Heart right ventricle (tissue), 16 donors: ENCODE data around the gene RPRD1B. TPM values are rescaled to one million over a fixed set of nuclear protein-coding genes. Genes with fewer than 3 reads are reported as not detected.

Experiments used
- ATAC-seq, 8 donors: fragments of 200-7000 bp; cut with Tn5 transposase; one replicate each; pipeline ENCODE4 v1.9.1; 2020; ENCODE audit warnings: mild to moderate bottlenecking in 8 of 8, moderate library complexity in 8 of 8, moderate number of reproducible peaks in 1 of 8
- DNase-seq, 2 donors: peaks; one replicate each; pipeline ENCODE4 v3.0.0-alpha.2; 2020
- H3K27ac ChIP-seq, 10 donors: fragments of 200-600 bp; sonication (generic) in 2 of 10; one replicate each; pipeline versions ENCODE4 v1.5.0 to v1.8.0; 2020 to 2022; ENCODE audit warnings: mild to moderate bottlenecking in 3 of 10
- H3K27me3 ChIP-seq, 7 donors: fragments of 200-600 bp; one replicate each; pipeline ENCODE4 v1.8.0; 2021 to 2022; ENCODE audit warnings: mild to moderate bottlenecking in 2 of 7
- H3K36me3 ChIP-seq, 9 donors: fragments of 200-600 bp; sonication (generic) in 1 of 9; one replicate each; pipeline versions ENCODE4 v1.5.0 to v1.8.0; 2020 to 2022; ENCODE audit warnings: mild to moderate bottlenecking in 2 of 9
- H3K4me1 ChIP-seq, 9 donors: fragments of 200-600 bp; sonication (generic) in 1 of 9; one replicate each; pipeline versions ENCODE4 v1.5.0 to v1.8.0; 2020 to 2022; ENCODE audit warnings: mild to moderate bottlenecking in 4 of 9
- H3K4me3 ChIP-seq, 10 donors: fragments of 200-600 bp; sonication (generic) in 2 of 10; one replicate each; pipeline versions ENCODE4 v1.5.0 to v1.8.0; 2020 to 2022; ENCODE audit warnings: mild to moderate bottlenecking in 7 of 10, moderate library complexity in 2 of 10
- H3K9me3 ChIP-seq, 11 donors: fragments of 200-600 bp in 10 of 11; sonication (generic) in 2 of 11; one replicate each; pipeline versions ENCODE4 v1.5.0 to v1.8.0; 2013 to 2022; ENCODE audit warnings: mild to moderate bottlenecking in 2 of 11, control low read depth in 1 of 11, moderate library complexity in 1 of 11
- CTCF ChIP-seq, 9 donors: fragments of 200-600 bp; sonication (generic) in 2 of 9; IDR thresholded peaks; one replicate each; pipeline versions ENCODE4 v1.5.0 to v1.8.0; 2021 to 2022; ENCODE audit warnings: antibody characterized with exemption in 9 of 9, mild to moderate bottlenecking in 5 of 9, moderate library complexity in 1 of 9
- WGBS, 2 donors: extraction: QIAGEN DNeasy Blood & Tissue Kit; methylation state at CpG; one replicate each; pipeline ENCODE4 v1.1.7; 2013; ENCODE audit warnings: inconsistent platforms in 1 of 2; 5-methylcytosine and 5-hydroxymethylcytosine counted together
- intact Hi-C, 10 donors: fragments of 100-400 bp; cut with DNase I; formaldehyde crosslinking; loops; one replicate each; pipeline versions ENCODE4 v1.11.1 to v1.14.2; 2022
- polyA plus RNA-seq, 2 donors: library from polyadenylated mRNA; stranded (reverse); fragments of 200-250 nt; gene quantifications; one replicate each; pipeline ENCODE4 v1.2.3, GENCODE V29; 2013
- total RNA-seq, 10 donors: library from RNA; stranded (reverse); fragmentation: NEBNext Ultra II Directional in 3 of 10; extraction: Animal tissue kit (Norgen Biotek cat#: 25700) in 3 of 10; gene quantifications; one replicate each; pipeline versions ENCODE4 v1.2.1 to v1.2.4, GENCODE V29; 2021 to 2023
- donor health status: Arrhythmogenic right ventricular cardiomyopathy.
- donor health status: ischemic (EF 13 %, LVEDD 7.1; RV severe dilation, severe dysfunction).
- donor health status: healthy with polysubstance abuse.
- donor health status: DM: no; HTN: yes; CAD: no.
- donor health status: DM: no; HTN: no; CAD: no.
- donor health status: ischemic (EF 25% LVEDD 6.9; RV normal size, moderate dysfunction).
- donor health status: ischemic (EF 25% LVEDD 5.7; RV mildly dilated, moderate dysfunction).
- donor health status: healthy.
- donor health status: DM: yes; HTN: yes; CAD: no.
- donor health status: Ischemic cardiomyopathy.
- donor health status: ischemic (EF 35%, LVEDD 5.7; RV mildly dilated, moderate dysfunction).
- donor health status: nonischemic (EF 11% LVEDD 7.7; RV severe dilation, severe dysfunction).
- donor health status: DM: yes; HTN: yes; CAD: no.
- donor health status: PGD.
- donor health status: ischemic (EF 29% LVEDD 5.4; RV normal size, mild dysfunction).
- donor health status: nonischemic (EF 23%, LVEDD 6.1; RV moderate dilation, normal function).

Gene RPRD1B
- total and polyA plus RNA-seq, 12 donors: 10.4 to 78.1 (median 47.3) TPM

- Histone ChIP-seq H3K4me3 (no peak overlapping the region), H3K4me1 (peaks cover 0 to 50% (median 28%) of the 10 kb centered on the region in 9 donors), H3K9me3 (no peaks in the 10 kb centered on the region), H3K27ac (no peak overlapping the region), H3K36me3 (peaks cover 0 to 94% (median 16%) of the 10 kb centered on the region in 9 donors), H3K27me3 (no peaks in the 10 kb centered on the region)
- ATAC-seq (no peak), DNase-seq (no peak)
- intact Hi-C loops: loop anchor here in 7 of 10 donors (5.0 kb wide), 4 partner anchors 113 to 268 kb away; partner anchors contain the start of gene TGM2 (in 4 of the 7)
- WGBS, 2 donors: 93 to 94% methylated on average over 2 of the region's 2 CpGs
- TF ChIP-seq CTCF (IDR thresholded peaks at IDR 0.05): no peak
Observed at GRCh38 chr20:38054647-38055046, 21.1 kb downstream of the RPRD1B start.

- H3K36me3 ChIP-seq: peaks cover 0 to 94% (median 20%) of the 10 kb centered on the region in 9 donors
- H3K9me3 ChIP-seq: no peaks in the 10 kb centered on the region
- no peak overlapping the region for H3K4me3 ChIP-seq
- peaks cover 0 to 46% (median 23%) of the 10 kb centered on the region in 9 donors for H3K4me1 ChIP-seq
- no peak for TF ChIP-seq CTCF (IDR thresholded peaks at IDR 0.05)
- ATAC-seq: no peak
- no peak for DNase-seq
- intact Hi-C loops: loop anchor here in 7 of 10 donors (5.0 kb wide), 4 partner anchors 112 to 267 kb away; partner anchors contain the start of gene TGM2 (in 4 of the 7)
- H3K27me3 ChIP-seq: no peaks in the 10 kb centered on the region
- 25 to 46% methylated on average over 4 of the region's 4 CpGs for WGBS, 2 donors
- H3K27ac ChIP-seq: no peak overlapping the region
Observed at GRCh38 chr20:38055294-38055693, 21.7 kb downstream of the RPRD1B start.

- Histone ChIP-seq H3K27ac (no peak overlapping the region), H3K4me3 (no peak overlapping the region), H3K27me3 (no peaks in the 10 kb centered on the region), H3K36me3 (peaks cover 0 to 94% (median 22%) of the 10 kb centered on the region in 9 donors), H3K9me3 (no peaks in the 10 kb centered on the region), H3K4me1 (peaks cover 0 to 41% (median 19%) of the 10 kb centered on the region in 9 donors)
- ATAC-seq (no peak), DNase-seq (no peak)
- WGBS, 2 donors: 94% methylated on average over 6 of the region's 6 CpGs
- TF ChIP-seq CTCF (IDR thresholded peaks at IDR 0.05): no peak
- intact Hi-C loops: loop anchor here in 9 of 10 donors (2.0 to 5.0 kb wide), 8 partner anchors 109 to 266 kb away; partner anchors contain the start of gene TGM2 (in 5 of the 9)
Observed at GRCh38 chr20:38055848-38056247, 22.3 kb downstream of the RPRD1B start.

GRCh38 chr20:38057351-38057972, 23.9 kb downstream of the RPRD1B start:
- TF ChIP-seq CTCF (IDR thresholded peaks at IDR 0.05): peak; percentile 82 to 98 (median 91)
- DNase-seq: peak; percentile 83 to 86
- Histone ChIP-seq H3K36me3 (peaks cover 0 to 94% (median 37%) of the 10 kb centered on the region in 9 donors), H3K27me3 (no peaks in the 10 kb centered on the region), H3K4me1 (peaks cover 0 to 39% (median 13%) of the 10 kb centered on the region in 9 donors), H3K9me3 (no peaks in the 10 kb centered on the region), H3K27ac (peak overlapping the region in 3 of 10 donors; percentile 10 to 60 (median 42)), H3K4me3 (no peak overlapping the region)
- peak; percentile 87 to 95 (median 92) for ATAC-seq
- intact Hi-C loops: loop anchor here (1.0 to 5.0 kb wide), 10 partner anchors 107 to 265 kb away; partner anchors contain the start of gene TGM2 (in 8 of the 10)
- 14 to 15% methylated on average over 7 of the region's 7 CpGs for WGBS, 2 donors
